Esophagus muscularis mucosa (tissue), 4 donors: ENCODE measurements around the gene PDK3.

Source experiments
- EP300 ChIP-seq: sonication (generic); formaldehyde crosslinking; IDR thresholded peaks from one replicate; pipeline ENCODE4 v1.6.1; 2017; ENCODE audit warnings: antibody characterized with exemption
- POLR2A ChIP-seq: fragments of 450-650 bp; IDR thresholded peaks from one replicate; pipeline ENCODE4 v1.6.1; 2017; ENCODE audit warnings: antibody characterized with exemption, moderate library complexity, mild to moderate bottlenecking, low read depth
- POLR2AphosphoS5 ChIP-seq, 2 donors: sonication (generic); formaldehyde crosslinking; IDR thresholded peaks; one replicate each; pipeline ENCODE4 v1.6.1; 2017; ENCODE audit warnings: antibody characterized with exemption in 2 of 2
- TF ChIP-seq, protein P1 (sequence below), 3 experiments: fragments of 200-600 bp in 2 of 3; fragments of 450-650 bp in 1 of 3; sonication (generic) in 2 of 3; IDR thresholded peaks; one replicate each; pipeline ENCODE4 v1.5.1; 2017 to 2019; ENCODE audit warnings: antibody characterized with exemption in 3 of 3, mild to moderate bottlenecking in 2 of 3, moderate library complexity in 1 of 3

DNA sequence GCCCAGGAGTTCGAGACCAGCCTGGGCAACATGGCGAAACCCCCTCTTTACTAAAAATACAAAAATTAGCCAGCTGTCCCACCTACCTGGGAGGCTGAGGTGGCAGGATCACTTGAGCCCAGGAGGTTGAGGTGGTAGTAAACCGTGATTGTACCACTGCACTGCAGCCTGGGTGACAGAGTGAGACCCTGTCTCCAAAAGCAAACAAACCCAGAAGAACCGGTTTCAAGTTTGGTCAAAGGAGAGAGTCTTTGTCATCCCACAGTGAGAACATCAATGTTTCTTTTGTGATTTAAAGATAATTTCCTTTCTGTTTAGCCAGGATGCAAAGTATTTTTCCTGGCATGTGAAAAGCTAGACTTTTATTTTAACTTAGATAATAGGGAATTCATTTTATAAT is 26.7 kb downstream of the PDK3 start:
- no peak for TF ChIP-seq POLR2A
- TF ChIP-seq, protein P1, sequence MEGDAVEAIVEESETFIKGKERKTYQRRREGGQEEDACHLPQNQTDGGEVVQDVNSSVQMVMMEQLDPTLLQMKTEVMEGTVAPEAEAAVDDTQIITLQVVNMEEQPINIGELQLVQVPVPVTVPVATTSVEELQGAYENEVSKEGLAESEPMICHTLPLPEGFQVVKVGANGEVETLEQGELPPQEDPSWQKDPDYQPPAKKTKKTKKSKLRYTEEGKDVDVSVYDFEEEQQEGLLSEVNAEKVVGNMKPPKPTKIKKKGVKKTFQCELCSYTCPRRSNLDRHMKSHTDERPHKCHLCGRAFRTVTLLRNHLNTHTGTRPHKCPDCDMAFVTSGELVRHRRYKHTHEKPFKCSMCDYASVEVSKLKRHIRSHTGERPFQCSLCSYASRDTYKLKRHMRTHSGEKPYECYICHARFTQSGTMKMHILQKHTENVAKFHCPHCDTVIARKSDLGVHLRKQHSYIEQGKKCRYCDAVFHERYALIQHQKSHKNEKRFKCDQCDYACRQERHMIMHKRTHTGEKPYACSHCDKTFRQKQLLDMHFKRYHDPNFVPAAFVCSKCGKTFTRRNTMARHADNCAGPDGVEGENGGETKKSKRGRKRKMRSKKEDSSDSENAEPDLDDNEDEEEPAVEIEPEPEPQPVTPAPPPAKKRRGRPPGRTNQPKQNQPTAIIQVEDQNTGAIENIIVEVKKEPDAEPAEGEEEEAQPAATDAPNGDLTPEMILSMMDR (IDR thresholded peaks at IDR 0.05) = no peak
- no peak for TF ChIP-seq EP300
- TF ChIP-seq POLR2AphosphoS5 (IDR thresholded peaks at IDR 0.05) = no peak
